Neuronal stem cell (in vitro differentiated cells): ENCODE data around the gene MYB.

ENCODE experiments used
- DNase-seq: peaks from one replicate; pipeline ENCODE4 v3.0.0-alpha.2; 2013; ENCODE audit warnings: low spot score
- H2AFZ ChIP-seq: one replicate; pipeline ENCODE4 v1.6.1; 2013; ENCODE audit warnings: mild to moderate bottlenecking, low read length, inconsistent platforms
- H2AK5ac ChIP-seq: 2 replicates; pipeline ENCODE4 v1.6.1; 2013; ENCODE audit warnings: low read depth, mild to moderate bottlenecking, inconsistent platforms, low read length, moderate library complexity, mixed read lengths
- H2BK120ac ChIP-seq: 2 replicates; pipeline ENCODE4 v1.6.1; 2013; ENCODE audit warnings: low read depth, mild to moderate bottlenecking, inconsistent platforms, low read length, moderate library complexity, mixed read lengths
- H2BK12ac ChIP-seq: one replicate; pipeline ENCODE4 v1.6.1; 2013; ENCODE audit warnings: low read length, inconsistent platforms
- H2BK15ac ChIP-seq: 2 replicates; pipeline ENCODE4 v1.6.1; 2013; ENCODE audit warnings: mild to moderate bottlenecking, low read length, inconsistent platforms, mixed read lengths
- H2BK5ac ChIP-seq: one replicate; pipeline ENCODE4 v1.6.1; 2013; ENCODE audit warnings: inconsistent platforms, mild to moderate bottlenecking, low read length, moderate library complexity
- H3K14ac ChIP-seq: one replicate; pipeline ENCODE4 v1.6.1; 2013; ENCODE audit warnings: low read length, inconsistent platforms
- H3K18ac ChIP-seq: 2 replicates; pipeline ENCODE4 v1.6.1; 2013; ENCODE audit warnings: low read length, inconsistent platforms
- H3K23ac ChIP-seq: 2 replicates; pipeline ENCODE4 v1.6.1; 2013; ENCODE audit warnings: low read depth, mild to moderate bottlenecking, mixed read lengths, low read length, inconsistent platforms; ENCODE audit not compliant: poor library complexity
- H3K27ac ChIP-seq: replicated peaks from 3 replicates; pipeline ENCODE4 v1.5.1; 2013; ENCODE audit warnings: low read length, inconsistent platforms
- H3K27me3 ChIP-seq, 3 experiments: 2 replicates each; pipeline ENCODE4 v1.6.1; 2013; ENCODE audit warnings: low read length in 3 of 3, mild to moderate bottlenecking in 2 of 3, inconsistent platforms in 1 of 3, low read depth in 1 of 3, mixed read lengths in 1 of 3, moderate library complexity in 1 of 3; ENCODE audit not compliant: control insufficient read depth in 3 of 3, insufficient read depth in 3 of 3
- H3K36me3 ChIP-seq, 2 donors: replicated peaks in 1 of 2; 2 replicates each; pipeline ENCODE4 v1.6.1; 2013; ENCODE audit warnings: low read length in 2 of 2; ENCODE audit not compliant: control insufficient read depth in 2 of 2, insufficient read depth in 2 of 2
- H3K4ac ChIP-seq: 2 replicates; pipeline ENCODE4 v1.6.1; 2013; ENCODE audit warnings: inconsistent platforms, mild to moderate bottlenecking, low read length, moderate library complexity
- H3K4me1 ChIP-seq, 2 donors: 1 replicate in 1 of 2; 2 replicates in 1 of 2; pipeline ENCODE4 v1.6.1; 2013; ENCODE audit warnings: low read length in 2 of 2, low read depth in 1 of 2; ENCODE audit not compliant: control insufficient read depth in 2 of 2, insufficient read depth in 1 of 2
- H3K4me2 ChIP-seq: one replicate; pipeline ENCODE4 v1.6.1; 2013; ENCODE audit warnings: mild to moderate bottlenecking, low read length, inconsistent platforms; ENCODE audit not compliant: insufficient read depth, poor library complexity, severe bottlenecking
- H3K4me3 ChIP-seq, 2 donors: 2 replicates each; pipeline ENCODE4 v1.5.1; 2013; ENCODE audit warnings: low read length in 2 of 2, mild to moderate bottlenecking in 2 of 2, inconsistent platforms in 1 of 2, moderate library complexity in 1 of 2
- H3K79me1 ChIP-seq: one replicate; pipeline ENCODE4 v1.6.1; 2013; ENCODE audit warnings: low read depth, mild to moderate bottlenecking, inconsistent platforms, low read length, moderate library complexity
- H3K9ac ChIP-seq: one replicate; pipeline ENCODE4 v1.6.1; 2013; ENCODE audit warnings: mild to moderate bottlenecking, low read depth, low read length, inconsistent platforms; ENCODE audit not compliant: poor library complexity
- H3K9me3 ChIP-seq, 2 donors: replicated peaks in 1 of 2; 2 replicates each; pipeline versions ENCODE3 to v1.6.1; 2013; ENCODE audit warnings: low read length in 2 of 2, mild to moderate bottlenecking in 2 of 2, inconsistent platforms in 1 of 2, low read depth in 1 of 2, mixed read lengths in 1 of 2, moderate library complexity in 1 of 2; ENCODE audit not compliant: control insufficient read depth in 2 of 2, insufficient read depth in 1 of 2
- H4K8ac ChIP-seq: one replicate; pipeline ENCODE4 v1.6.1; 2013; ENCODE audit warnings: low read depth, mild to moderate bottlenecking, inconsistent platforms, low read length, moderate library complexity
- H4K91ac ChIP-seq: one replicate; pipeline ENCODE4 v1.6.1; 2013; ENCODE audit warnings: low read length, low read depth, mild to moderate bottlenecking, inconsistent platforms; ENCODE audit not compliant: poor library complexity
- WGBS, 2 donors: extraction: QIAGEN DNeasy Blood & Tissue Kit; methylation state at CpG; one replicate each; pipeline ENCODE4 v1.1.7; 2013; ENCODE audit warnings: missing lambda C conversion rate in 2 of 2, mixed read lengths in 1 of 2; ENCODE audit not compliant: insufficient read length in 2 of 2, insufficient replicate concordance in 1 of 2; ENCODE audit errors: extremely low coverage in 2 of 2; 5-methylcytosine and 5-hydroxymethylcytosine counted together

MYB gene

DNA sequence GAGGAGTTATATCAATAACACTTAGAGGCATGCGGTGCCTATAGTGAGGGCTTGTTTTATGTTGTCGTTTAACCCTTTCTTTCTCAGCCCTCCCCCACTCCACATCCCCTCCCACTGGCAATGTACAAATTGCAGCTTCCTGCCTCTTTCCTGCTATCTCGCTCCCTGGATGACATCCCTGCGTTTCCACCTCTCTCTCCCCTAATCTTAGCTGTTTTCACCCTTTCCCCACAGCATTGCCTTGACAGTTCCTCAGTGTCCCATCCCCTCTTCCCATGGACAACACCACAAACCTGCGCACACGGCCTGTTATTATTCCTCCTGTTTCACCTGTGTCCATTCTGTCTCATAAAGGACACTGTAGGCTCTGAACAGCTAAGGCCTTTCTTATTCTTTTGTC, 34.5 kb downstream of the MYB start:
- no peak overlapping the region for H4K8ac ChIP-seq
- H3K9ac ChIP-seq, result no peak overlapping the region
- H3K27me3 ChIP-seq, result no peaks in the 10 kb centered on the region
- no peak overlapping the region for H3K4me2 ChIP-seq
- no peak overlapping the region for H3K18ac ChIP-seq
- no CpG with 5 or more reads among the region's 6 CpGs for WGBS, 2 donors
- no peak overlapping the region for H2AFZ ChIP-seq
- no peak overlapping the region for H4K91ac ChIP-seq
- no peak overlapping the region for H2BK5ac ChIP-seq
- no peak overlapping the region for H3K14ac ChIP-seq
- H3K27ac ChIP-seq, result no peak overlapping the region
- H3K4me1 ChIP-seq, result no peaks in the 10 kb centered on the region
- H3K79me1 ChIP-seq, result no peaks in the 10 kb centered on the region
- H2AK5ac ChIP-seq, result no peak overlapping the region
- no peak overlapping the region for H2BK120ac ChIP-seq
- H3K4ac ChIP-seq, result no peak overlapping the region
- no peak for DNase-seq
- no peak overlapping the region for H2BK15ac ChIP-seq
- H2BK12ac ChIP-seq, result no peak overlapping the region
- no peak overlapping the region for H3K4me3 ChIP-seq
- H3K9me3 ChIP-seq, result no peaks in the 10 kb centered on the region
- H3K36me3 ChIP-seq, result peaks cover 0 to 18% of the 10 kb centered on the region in 2 donors
- H3K23ac ChIP-seq, result no peak overlapping the region

DNA sequence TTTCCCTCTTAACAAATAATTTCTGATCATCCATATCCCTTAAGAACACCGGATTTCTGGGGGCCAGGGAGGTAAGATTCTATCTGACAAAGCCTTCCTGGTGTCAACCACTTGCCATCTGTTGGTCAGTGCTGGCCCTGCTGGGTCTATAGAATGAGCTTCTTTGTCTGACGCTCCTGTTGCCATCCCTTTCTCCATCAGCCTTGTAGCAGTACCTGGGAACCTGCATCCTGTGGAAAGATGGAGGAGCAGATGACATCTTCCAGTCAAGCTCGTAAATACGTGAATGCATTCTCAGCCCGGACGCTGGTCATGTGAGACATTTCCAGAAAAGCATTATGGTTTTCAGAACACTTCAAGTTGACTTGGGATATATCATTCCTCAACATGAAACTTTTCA, 36.6 kb downstream of the MYB start:
- Histone ChIP-seq H4K91ac (no peak overlapping the region), H2BK12ac (no peak overlapping the region), H3K4me1 (no peaks in the 10 kb centered on the region), H3K4me3 (no peak overlapping the region), H2AK5ac (no peak overlapping the region), H3K36me3 (peaks cover 0 to 18% of the 10 kb centered on the region in 2 donors), H3K9me3 (no peaks in the 10 kb centered on the region), H3K4ac (no peak overlapping the region), H4K8ac (no peak overlapping the region), H3K79me1 (no peaks in the 10 kb centered on the region), H2BK5ac (no peak overlapping the region), H2BK120ac (no peak overlapping the region), H3K27me3 (no peaks in the 10 kb centered on the region), H3K27ac (no peak overlapping the region), H2BK15ac (no peak overlapping the region), H3K18ac (no peak overlapping the region), H2AFZ (no peak overlapping the region), H3K23ac (no peak overlapping the region), H3K9ac (no peak overlapping the region), H3K4me2 (no peak overlapping the region), H3K14ac (no peak overlapping the region)
- no peak for DNase-seq
- WGBS, 2 donors, result no CpG with 5 or more reads among the region's 6 CpGs

DNA sequence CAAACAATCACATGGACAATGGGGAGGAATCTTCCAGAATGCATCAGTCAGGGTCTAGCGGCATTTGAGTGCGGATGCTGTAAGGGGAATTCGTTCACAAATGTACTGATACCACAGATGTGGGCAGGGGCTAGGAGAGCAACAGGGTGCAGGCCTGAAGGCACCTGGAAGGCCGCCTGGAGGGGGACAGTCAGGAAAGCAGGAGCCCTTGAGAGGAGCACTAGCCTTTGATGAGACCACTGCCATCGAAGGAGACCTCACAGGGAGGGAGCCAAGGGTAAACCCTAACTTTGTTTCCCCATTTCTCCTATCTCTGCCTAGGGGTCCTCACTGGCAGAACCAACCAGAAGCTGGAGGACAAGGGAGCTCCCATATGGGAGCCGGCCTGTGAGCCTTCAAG, 38.2 kb downstream of the MYB start:
- Histone ChIP-seq H3K79me1 (no peaks in the 10 kb centered on the region), H3K4me1 (no peaks in the 10 kb centered on the region), H3K9me3 (no peaks in the 10 kb centered on the region), H3K9ac (no peak overlapping the region), H3K14ac (no peak overlapping the region), H3K23ac (no peak overlapping the region), H3K18ac (no peak overlapping the region), H3K27me3 (no peaks in the 10 kb centered on the region), H2BK120ac (no peak overlapping the region), H2AFZ (no peak overlapping the region), H3K27ac (no peak overlapping the region), H3K36me3 (peaks cover 0 to 18% of the 10 kb centered on the region in 2 donors), H3K4me2 (no peak overlapping the region), H2BK15ac (no peak overlapping the region), H3K4ac (no peak overlapping the region), H2AK5ac (no peak overlapping the region), H4K91ac (no peak overlapping the region), H2BK12ac (no peak overlapping the region), H2BK5ac (no peak overlapping the region), H3K4me3 (no peak overlapping the region), H4K8ac (no peak overlapping the region)
- no CpG with 5 or more reads among the region's 6 CpGs for WGBS, 2 donors
- no peak for DNase-seq

- Histone ChIP-seq H2BK15ac (no peak overlapping the region), H3K9me3 (no peaks in the 10 kb centered on the region), H2AFZ (no peak overlapping the region), H3K27ac (no peak overlapping the region), H4K91ac (no peak overlapping the region), H2BK12ac (no peak overlapping the region), H3K4me1 (no peaks in the 10 kb centered on the region), H2BK120ac (no peak overlapping the region), H3K14ac (no peak overlapping the region), H2AK5ac (no peak overlapping the region), H3K23ac (no peak overlapping the region), H3K9ac (no peak overlapping the region), H3K79me1 (no peaks in the 10 kb centered on the region), H2BK5ac (no peak overlapping the region), H3K27me3 (no peaks in the 10 kb centered on the region), H3K4ac (no peak overlapping the region), H4K8ac (no peak overlapping the region), H3K36me3 (peaks cover 0 to 18% of the 10 kb centered on the region in 2 donors), H3K4me2 (no peak overlapping the region), H3K18ac (no peak overlapping the region), H3K4me3 (no peak overlapping the region)
- DNase-seq, result no peak
- no CpG with 5 or more reads among the region's 3 CpGs for WGBS, 2 donors
Observed at GRCh38 chr6:135221042-135221441, 39.9 kb downstream of the MYB start.
